Nephron progenitor cell (in vitro differentiated cells): ENCODE results near the gene CCND1.

Experiments used
- DNase-seq: peaks from one replicate; pipeline ENCODE4 v3.0.0; 2021
- H3K27ac Mint-ChIP-seq: 2 replicates; pipeline ENCODE4 v1.8.0; 2021; ENCODE audit warnings: mild to moderate bottlenecking, moderate library complexity, mixed read lengths
- H3K27me3 Mint-ChIP-seq: 2 replicates; pipeline ENCODE4 v1.8.0; 2021; ENCODE audit warnings: mild to moderate bottlenecking, low read depth, mixed read lengths; ENCODE audit not compliant: poor library complexity
- H3K36me3 Mint-ChIP-seq: 2 replicates; pipeline ENCODE4 v1.8.0; 2021; ENCODE audit warnings: low read depth, mixed read lengths
- H3K4me1 Mint-ChIP-seq: 2 replicates; pipeline ENCODE4 v1.8.0; 2021; ENCODE audit warnings: mixed read lengths
- H3K4me3 Mint-ChIP-seq: 2 replicates; pipeline ENCODE4 v1.8.0; 2021; ENCODE audit warnings: mild to moderate bottlenecking, moderate library complexity, mixed read lengths
- H3K9me3 Mint-ChIP-seq: 2 replicates; pipeline ENCODE4 v1.8.0; 2021; ENCODE audit warnings: mild to moderate bottlenecking, moderate library complexity, mixed read lengths
- TF ChIP-seq, protein P1 (sequence below): fragments of 200-600 bp; sonication (generic); IDR thresholded peaks from 2 replicates; pipeline ENCODE4 v1.5.0; 2021; ENCODE audit warnings: antibody characterized with exemption

Gene CCND1

GRCh38 chr11:69702769-69703452, 62.0 kb downstream of the CCND1 start:
- DNase-seq: peak; percentile 23
- Mint-ChIP-seq H3K27me3 (peaks cover 73% of the 10 kb centered on the region), H3K36me3 (no peaks in the 10 kb centered on the region), H3K27ac (no peak overlapping the region), H3K9me3 (no peaks in the 10 kb centered on the region), H3K4me1 (peaks cover 43% of the 10 kb centered on the region), H3K4me3 (peak overlapping the region; percentile 76)
- TF ChIP-seq, protein P1, sequence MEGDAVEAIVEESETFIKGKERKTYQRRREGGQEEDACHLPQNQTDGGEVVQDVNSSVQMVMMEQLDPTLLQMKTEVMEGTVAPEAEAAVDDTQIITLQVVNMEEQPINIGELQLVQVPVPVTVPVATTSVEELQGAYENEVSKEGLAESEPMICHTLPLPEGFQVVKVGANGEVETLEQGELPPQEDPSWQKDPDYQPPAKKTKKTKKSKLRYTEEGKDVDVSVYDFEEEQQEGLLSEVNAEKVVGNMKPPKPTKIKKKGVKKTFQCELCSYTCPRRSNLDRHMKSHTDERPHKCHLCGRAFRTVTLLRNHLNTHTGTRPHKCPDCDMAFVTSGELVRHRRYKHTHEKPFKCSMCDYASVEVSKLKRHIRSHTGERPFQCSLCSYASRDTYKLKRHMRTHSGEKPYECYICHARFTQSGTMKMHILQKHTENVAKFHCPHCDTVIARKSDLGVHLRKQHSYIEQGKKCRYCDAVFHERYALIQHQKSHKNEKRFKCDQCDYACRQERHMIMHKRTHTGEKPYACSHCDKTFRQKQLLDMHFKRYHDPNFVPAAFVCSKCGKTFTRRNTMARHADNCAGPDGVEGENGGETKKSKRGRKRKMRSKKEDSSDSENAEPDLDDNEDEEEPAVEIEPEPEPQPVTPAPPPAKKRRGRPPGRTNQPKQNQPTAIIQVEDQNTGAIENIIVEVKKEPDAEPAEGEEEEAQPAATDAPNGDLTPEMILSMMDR: no peak

DNA sequence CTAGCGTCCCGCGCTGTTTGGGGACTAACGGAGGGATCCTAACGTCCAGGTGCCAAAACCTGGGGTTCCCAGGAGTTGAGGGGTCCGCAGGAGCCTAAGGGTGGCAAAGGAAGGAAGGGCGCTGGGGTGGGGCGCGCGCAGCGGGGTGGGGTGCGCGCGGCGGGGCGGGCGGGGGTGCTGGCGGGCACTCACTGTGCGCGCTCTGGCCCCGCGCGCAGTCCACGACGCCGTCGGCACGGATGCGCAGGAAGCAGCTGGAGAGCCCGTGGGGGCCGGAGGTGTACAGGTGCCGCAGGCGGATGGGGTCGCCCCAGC, 62.5 kb downstream of the CCND1 start:
- H3K4me3 Mint-ChIP-seq: peak overlapping the region; percentile 55
- H3K9me3 Mint-ChIP-seq: no peaks in the 10 kb centered on the region
- peaks cover 73% of the 10 kb centered on the region for H3K27me3 Mint-ChIP-seq

More for the DNA sequence above, 62.5 kb downstream of the CCND1 start:
- Mint-ChIP-seq H3K4me1 (peaks cover 43% of the 10 kb centered on the region), H3K36me3 (no peaks in the 10 kb centered on the region), H3K27ac (no peak overlapping the region)
- TF ChIP-seq, protein P1: no peak
- no peak for DNase-seq
